ENCODE results near the gene CAB39.

DNA sequence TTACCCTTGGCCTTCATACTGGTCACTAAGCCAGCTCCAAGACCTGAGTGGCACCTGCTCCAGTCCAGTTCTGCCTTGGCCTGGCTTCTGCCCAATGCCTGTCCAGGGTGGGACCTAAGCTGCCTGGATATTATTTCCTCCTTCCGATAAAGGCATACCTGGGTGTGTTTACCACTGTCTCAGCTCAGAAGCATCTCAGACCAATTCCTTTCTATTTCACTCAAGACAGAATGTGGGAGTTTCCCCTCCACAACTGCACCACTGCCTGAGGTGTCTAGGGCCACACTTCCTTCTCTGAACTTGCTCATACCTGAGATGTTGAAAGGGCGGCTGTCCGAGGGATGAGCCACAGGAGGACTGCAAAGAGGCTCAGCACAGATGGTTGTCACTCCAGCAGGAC, 18.4 kb upstream of the CAB39 start:
- TF ChIP-seq EZH2 (IDR thresholded peaks at IDR 0.05; ENCODE audit: low read length, unreplicated experiment) (no peak), EZH2phosphoT487 (IDR thresholded peaks at IDR 0.05; ENCODE audit: borderline replicate concordance, low read length) (no peak)
- TF ChIP-seq, protein P1, sequence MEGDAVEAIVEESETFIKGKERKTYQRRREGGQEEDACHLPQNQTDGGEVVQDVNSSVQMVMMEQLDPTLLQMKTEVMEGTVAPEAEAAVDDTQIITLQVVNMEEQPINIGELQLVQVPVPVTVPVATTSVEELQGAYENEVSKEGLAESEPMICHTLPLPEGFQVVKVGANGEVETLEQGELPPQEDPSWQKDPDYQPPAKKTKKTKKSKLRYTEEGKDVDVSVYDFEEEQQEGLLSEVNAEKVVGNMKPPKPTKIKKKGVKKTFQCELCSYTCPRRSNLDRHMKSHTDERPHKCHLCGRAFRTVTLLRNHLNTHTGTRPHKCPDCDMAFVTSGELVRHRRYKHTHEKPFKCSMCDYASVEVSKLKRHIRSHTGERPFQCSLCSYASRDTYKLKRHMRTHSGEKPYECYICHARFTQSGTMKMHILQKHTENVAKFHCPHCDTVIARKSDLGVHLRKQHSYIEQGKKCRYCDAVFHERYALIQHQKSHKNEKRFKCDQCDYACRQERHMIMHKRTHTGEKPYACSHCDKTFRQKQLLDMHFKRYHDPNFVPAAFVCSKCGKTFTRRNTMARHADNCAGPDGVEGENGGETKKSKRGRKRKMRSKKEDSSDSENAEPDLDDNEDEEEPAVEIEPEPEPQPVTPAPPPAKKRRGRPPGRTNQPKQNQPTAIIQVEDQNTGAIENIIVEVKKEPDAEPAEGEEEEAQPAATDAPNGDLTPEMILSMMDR (conservative IDR thresholded peaks at IDR 0.05; ENCODE audit: low read depth, low read length): no peak

Measured in PC-3 (cell line).